CD4-positive, alpha-beta T cell treated with Interleukin-21 for 1 hour (primary cell): ENCODE results near the gene MMP14.

Source experiments
- DNase-seq: peaks from one replicate; pipeline ENCODE4 v3.0.0-alpha.2; 2020

Gene MMP14

DNA sequence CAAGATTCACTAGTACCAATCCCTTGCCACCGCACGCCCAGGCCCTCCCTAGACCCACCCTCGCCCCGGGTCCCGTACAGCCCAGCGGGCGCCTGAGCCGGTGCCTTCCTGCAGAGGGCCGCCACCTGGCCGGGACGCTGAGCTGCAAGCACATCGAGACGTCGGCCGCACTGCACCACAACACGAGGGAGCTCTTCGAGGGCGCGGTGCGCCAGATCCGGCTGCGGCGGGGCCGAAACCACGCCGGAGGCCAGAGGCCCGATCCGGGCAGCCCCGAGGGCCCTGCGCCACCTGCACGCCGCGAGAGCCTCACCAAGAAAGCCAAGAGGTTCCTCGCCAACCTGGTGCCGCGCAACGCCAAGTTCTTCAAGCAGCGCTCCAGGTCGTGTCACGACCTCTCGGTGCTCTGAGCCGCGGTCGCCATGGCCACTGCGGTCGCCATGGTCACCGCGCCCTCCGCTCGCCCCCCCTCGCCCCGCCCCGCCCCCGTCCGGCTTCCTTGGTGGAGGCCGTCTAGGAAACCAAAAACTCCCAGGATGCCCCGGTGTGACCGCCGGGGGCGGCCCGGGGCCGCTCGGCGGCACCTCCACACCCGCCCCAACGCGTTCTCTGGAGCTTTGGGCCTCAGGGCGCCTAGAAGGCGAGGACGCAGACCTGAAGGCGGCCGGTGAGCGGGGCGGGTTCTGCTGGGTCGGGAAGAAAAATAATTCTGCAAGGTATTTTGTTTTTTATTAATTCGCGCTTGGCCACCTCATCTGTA is 50.3 kb downstream of the MMP14 start:
- DNase-seq, result peak; percentile 87

DNA sequence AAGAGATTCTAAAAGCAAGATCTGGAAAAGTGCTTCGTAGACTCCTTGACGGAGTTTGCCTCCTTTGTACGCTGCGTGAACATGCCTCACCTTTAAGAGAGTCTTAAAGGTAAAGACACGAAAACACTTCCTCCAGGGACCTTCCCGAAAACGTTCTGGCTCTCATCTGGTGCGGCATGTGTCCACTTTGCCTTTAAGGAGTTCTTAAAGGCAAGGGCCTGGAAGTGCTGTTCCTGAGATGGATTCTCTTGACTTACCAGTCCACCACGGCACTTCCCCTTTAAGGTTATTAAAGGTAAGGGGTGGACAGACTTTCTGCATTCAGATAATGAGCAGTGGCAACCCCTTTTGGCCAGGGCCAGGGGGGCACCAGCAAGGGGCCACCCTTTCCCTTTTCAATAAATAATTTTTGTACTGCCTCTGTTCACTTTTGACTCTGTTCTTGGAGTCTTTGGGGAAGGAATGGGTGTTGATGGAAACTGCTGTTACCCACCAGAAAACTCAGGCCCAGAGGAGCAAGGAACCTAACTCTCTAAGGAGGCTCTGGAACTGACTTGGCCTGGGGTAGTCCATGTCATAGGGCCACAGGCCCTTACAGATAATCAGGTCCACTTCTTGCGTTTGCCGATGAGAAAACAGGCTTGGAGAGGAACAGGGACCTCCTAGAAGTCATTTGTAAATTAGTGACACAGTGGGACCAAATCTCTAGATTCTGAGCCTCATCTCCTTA is 51.0 kb downstream of the MMP14 start:
- peak; percentile 76 for DNase-seq

DNA sequence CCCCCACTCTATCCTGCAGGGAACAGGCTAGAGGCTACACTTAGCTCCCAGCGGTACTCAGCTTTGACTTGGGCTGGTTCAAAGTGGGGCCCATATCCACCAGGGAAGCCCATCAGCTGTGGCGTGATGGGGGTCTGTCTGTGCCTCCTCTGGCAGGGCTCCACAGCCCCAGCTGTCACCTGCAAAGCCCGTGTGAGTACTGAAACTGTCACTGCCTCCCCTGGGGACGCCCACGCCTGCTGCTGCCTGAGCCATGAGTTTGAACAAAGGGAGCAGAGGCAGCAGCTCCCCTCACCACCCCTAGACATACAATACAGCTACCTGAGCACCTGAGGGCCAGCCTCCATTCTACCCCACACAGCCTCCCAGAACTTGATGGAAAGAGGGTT is 51.6 kb downstream of the MMP14 start:
- DNase-seq, result no peak

DNA sequence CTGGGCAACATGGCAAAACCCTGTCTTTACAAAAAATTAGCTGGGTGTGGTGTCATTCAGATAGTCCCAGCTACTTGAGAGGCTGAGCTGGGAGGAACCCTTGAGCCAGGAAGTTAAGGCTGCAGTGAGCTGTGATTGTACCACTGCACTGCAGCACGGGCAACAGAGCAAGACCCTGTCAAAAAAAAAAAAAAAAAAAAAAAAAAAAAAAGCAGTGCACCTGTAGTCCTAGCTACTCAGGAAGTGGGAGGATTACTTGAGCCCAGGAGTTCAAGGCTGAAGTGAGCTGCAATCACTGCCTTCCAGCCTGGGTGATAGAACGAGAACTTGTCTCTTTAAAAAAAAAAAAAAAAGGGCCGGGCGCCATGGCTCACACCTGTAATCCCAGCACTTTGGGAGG is 52.3 kb downstream of the MMP14 start:
- peak; percentile 38 for DNase-seq

DNA sequence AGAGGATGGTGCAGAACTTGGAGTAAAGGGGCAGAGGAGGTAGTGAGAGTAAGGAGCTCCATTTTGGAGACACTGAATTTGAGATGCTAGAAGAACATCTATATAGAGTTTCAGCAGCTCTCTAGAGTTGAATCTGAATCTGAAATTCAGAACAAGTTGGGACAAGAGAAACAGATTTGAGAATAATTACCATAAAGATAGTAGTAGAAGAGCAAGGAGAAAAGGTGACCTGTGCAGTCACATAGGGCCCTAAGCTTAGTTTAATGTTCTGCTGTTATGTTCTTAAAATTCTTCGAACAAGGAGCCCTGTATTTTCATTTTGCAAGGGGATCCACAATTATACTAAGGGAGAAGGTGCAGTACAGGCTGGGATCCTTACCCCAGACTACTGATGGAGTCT is 54.0 kb downstream of the MMP14 start:
- DNase-seq, result no peak

DNA sequence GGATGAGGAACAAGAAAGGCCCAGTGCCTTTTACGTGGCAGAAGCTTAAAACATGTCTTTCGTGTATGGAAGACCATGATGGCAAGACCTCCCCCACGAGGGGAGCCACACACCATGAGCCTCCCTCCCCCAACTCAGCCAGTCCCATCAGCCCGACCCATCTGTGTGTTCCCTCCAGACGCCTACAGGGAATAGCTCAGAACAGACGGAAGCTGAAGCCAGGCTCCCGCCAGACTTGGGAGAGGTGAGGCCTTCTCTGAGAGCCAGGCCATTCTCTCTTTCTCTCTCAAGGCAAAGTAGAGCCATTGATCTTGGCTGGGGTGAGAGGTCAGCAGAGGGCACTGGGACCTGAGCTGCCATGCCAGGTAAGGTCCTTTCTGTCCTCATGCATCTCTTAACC is 56.1 kb downstream of the MMP14 start:
- no peak for DNase-seq

DNA sequence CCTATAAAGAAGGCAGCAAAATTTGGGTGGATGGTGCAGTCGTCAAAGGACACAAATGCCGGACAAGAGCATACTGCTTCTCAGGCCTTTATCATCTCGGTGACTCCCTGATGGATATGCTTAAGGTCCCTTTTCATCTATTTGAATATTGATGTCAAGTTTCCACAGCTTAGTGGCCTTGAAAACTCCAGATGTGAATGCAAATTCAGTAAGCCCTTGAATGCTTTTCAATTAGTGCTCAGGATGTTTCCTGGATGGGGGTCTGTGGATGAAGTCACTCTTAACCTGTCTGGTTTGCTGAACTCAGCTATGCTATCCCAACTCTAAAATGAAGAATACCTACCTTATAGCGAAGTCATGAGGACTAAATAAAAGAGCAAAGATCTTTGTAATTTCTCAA is 57.3 kb downstream of the MMP14 start:
- no peak for DNase-seq

- no peak for DNase-seq
Observed at GRCh38 chr14:22895402-22895801, 59.0 kb downstream of the MMP14 start.

DNA sequence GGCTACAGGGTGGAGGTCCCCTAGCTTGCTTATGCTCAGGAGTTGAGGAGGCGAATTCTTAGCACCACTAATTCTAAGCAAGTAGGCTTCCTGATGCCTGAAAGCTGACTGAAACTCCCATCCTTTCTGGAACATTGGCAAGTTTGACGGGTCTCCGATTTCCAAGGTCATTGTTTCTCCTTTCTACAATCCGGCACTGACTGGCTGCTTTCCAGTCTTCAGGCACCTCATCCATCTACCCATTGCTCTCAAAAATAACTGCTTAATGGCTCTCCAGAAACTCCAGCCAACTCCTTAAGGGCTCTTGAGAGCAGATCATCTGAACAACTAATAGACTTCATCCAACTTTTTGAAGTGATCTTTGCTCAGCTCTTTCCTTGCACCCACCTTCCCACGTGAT is 60.0 kb downstream of the MMP14 start:
- DNase-seq, result no peak

GRCh38 chr14:22896760-22897159 is 60.4 kb downstream of the MMP14 start:
- no peak for DNase-seq

DNA sequence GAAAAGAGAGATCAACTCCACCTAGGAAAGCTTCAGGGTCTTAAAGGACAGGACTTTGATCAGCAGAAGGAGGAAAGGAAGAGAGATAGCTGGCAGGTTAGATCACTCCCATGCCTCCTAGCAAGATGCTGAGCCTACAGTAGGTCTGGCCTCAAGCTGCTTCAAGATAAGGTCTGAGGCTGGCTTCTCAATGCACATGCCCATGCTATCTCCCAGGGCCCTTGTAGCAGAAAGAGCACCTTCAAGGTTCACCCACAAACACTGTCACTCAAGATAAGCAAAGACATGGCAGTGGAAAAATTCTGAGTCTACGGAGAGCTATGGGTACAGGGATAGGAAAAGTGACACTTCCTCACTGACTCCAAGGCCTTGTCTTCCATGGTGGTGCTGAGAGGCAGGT is 61.0 kb downstream of the MMP14 start:
- no peak for DNase-seq
